Activated naive CD4-positive, alpha-beta T cell treated with anti-CD3 and anti-CD28 coated beads for 36 hours (primary cell): ENCODE data around the gene CYBA. TPM values are rescaled to one million over a fixed set of nuclear protein-coding genes. Genes with fewer than 3 reads are reported as not detected.

Experiments
- CTCF ChIA-PET: fragments of 350-600 bp; sonication (Branson Sonifier 250); formaldehyde crosslinking; loops from one replicate; lab custom pipeline; 2021; ENCODE audit warnings: antibody characterized with exemption; lab: Charles Lee
- DNase-seq: peaks from one replicate; pipeline ENCODE4 v3.0.0-alpha.2; 2020
- H3K27ac Mint-ChIP-seq: one replicate; pipeline ENCODE4 v1.8.0; 2021; ENCODE audit warnings: mild to moderate bottlenecking, mixed read lengths
- H3K27me3 Mint-ChIP-seq: one replicate; pipeline ENCODE4 v1.8.0; 2021; ENCODE audit warnings: low read depth, mixed read lengths
- H3K36me3 Mint-ChIP-seq: one replicate; pipeline ENCODE4 v1.8.0; 2021; ENCODE audit warnings: low read depth, mixed read lengths
- H3K4me1 Mint-ChIP-seq: one replicate; pipeline ENCODE4 v1.8.0; 2021; ENCODE audit warnings: low read depth, mixed read lengths
- H3K4me3 Mint-ChIP-seq: one replicate; pipeline ENCODE4 v1.8.0; 2021; ENCODE audit warnings: mild to moderate bottlenecking, moderate library complexity, mixed read lengths
- H3K9me3 Mint-ChIP-seq: one replicate; pipeline ENCODE4 v1.8.0; 2021; ENCODE audit warnings: mixed read lengths
- intact Hi-C: fragments of 100-400 bp; cut with micrococcal nuclease; formaldehyde crosslinking; loops from one replicate; pipeline ENCODE4 v1.15.1; 2023
- total RNA-seq, 2 experiments: library from RNA; stranded (reverse); gene quantifications; one replicate each; pipeline ENCODE4 v1.2.3, GENCODE V29; 2021

Gene CYBA
- total RNA-seq, 2 experiments from 2014 or later: 167 to 180 TPM

DNA sequence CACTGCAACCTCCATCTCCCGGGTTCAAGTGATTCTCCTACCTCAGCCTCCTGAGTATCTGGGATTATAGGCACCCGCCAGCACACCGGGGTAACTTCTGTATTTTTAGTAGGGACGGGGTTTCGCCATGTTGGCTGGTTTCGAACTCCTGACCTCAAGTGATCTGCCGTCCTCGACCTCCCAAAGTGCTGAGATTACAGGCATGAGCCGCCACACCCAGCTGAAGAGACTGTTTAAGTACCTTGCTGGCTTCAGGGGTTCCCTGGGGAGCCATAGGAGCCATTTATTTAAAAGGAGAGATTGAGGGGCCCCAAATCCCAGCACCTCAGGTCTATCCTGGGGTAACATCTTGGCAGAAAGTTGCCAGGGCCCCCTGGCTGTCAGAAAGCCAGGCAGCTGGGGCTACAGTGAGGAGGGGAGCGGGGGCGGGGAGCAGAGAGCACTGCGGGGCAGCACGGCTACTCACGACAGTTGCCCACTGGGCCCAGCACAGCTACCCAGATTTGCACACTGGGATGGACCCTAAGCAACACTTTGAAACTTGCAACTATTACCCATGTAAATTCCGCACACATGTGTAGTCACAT is 33.8 kb upstream of the CYBA start:
- Mint-ChIP-seq H3K4me3 (peak overlapping the region; percentile 12), H3K36me3 (no peaks in the 10 kb centered on the region), H3K4me1 (peaks cover 41% of the 10 kb centered on the region), H3K27me3 (no peaks in the 10 kb centered on the region), H3K27ac (no peak overlapping the region), H3K9me3 (no peaks in the 10 kb centered on the region)
- DNase-seq: no peak
- CTCF ChIA-PET: interaction anchor here (1.0 to 1.7 kb wide), 4 partner anchors 9 to 99 kb away, joined by 3 to 8 read pairs (median 6); no protein-coding TSS in a partner anchor
- intact Hi-C loops: loop anchor here (1.0 to 5.0 kb wide), 3 partner anchors 33 to 118 kb away; partner anchors contain the start of genes CDT1, CYBA and ZC3H18

DNA sequence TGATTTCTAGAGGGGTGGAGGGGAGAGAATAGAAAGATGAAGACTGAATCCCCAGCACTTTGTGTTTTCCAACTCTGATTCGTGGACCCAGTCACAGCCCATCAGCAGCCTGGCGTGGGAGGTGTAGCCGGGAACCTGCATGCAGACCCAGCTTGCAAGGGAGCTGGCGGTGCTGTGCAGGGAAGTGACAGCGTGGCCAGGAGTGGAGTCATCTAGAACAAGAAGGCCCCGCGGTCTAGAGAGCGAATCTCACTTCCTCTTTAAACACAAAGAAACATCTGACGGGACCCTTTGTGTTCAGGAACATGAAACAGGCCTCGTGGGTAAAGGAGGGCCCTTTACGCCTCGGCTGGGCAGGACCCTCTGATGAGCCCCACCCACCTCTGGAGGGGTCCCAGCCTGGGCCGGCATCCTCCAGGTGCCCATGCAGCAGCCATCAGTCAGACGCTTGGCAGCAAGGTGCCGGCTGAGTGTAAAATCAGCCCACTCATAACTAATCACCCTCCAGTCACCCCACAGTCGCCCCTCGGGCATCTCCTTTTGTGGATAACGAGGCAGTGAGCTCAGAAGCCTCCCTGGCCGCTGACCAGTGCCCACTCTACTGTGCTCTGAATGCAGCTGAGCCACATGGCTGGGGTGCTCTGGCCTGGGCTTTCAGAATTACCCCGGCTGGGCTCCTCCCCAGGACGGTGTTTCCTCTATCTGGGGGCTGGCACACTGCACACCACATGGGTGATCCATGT is 31.0 kb upstream of the CYBA start:
- CTCF ChIA-PET: interaction anchor here (0.5 to 2.3 kb wide), 6 partner anchors 12 to 113 kb away, joined by 3 to 10 read pairs (median 4); no protein-coding TSS in a partner anchor
- no peaks in the 10 kb centered on the region for H3K27me3 Mint-ChIP-seq
- intact Hi-C loops: loop anchor here (1.0 to 5.0 kb wide), 4 partner anchors 19 to 120 kb away; partner anchors contain the start of genes CDT1 and MVD
- peak; percentile 92 for DNase-seq
- H3K27ac Mint-ChIP-seq: peak overlapping the region; percentile 87
- no peaks in the 10 kb centered on the region for H3K36me3 Mint-ChIP-seq
- H3K4me1 Mint-ChIP-seq: peaks cover 34% of the 10 kb centered on the region
- no peaks in the 10 kb centered on the region for H3K9me3 Mint-ChIP-seq
- peak overlapping the region; percentile 66 for H3K4me3 Mint-ChIP-seq

DNA sequence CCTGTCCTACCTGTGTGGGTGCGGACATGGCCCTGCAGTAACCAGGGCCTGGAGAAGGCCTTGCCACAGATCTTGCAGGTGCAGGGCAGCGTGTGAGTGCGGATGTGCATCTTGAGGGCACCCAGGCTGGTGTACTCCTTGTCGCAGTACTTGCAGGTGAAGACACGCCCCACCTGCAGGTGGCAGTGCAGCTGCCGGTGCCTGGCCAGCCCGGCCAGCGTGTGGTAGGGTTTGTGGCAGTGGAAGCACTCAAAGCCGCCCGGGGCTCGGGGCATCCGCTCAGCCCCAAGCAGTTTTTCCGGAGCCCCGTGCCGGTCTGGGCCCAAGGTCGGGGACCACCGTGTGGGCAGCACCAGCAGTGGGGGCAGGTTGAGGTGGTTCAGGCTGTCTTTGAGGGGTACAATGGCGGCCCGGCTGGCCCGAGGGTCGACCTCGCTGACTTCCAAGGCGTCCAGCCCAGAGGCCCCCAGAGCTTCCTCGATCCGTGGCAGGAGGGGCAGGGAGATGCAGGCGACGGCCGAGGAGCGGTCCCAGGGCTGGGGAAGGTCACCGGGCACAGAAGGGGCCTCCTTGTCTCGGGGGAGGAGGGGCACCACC is 30.3 kb upstream of the CYBA start:
- CTCF ChIA-PET: interaction anchor here (1.0 to 2.3 kb wide), 5 partner anchors 11 to 99 kb away, joined by 4 to 10 read pairs (median 5); no protein-coding TSS in a partner anchor
- H3K4me1 Mint-ChIP-seq: peaks cover 34% of the 10 kb centered on the region
- peak overlapping the region; percentile 66 for H3K4me3 Mint-ChIP-seq
- intact Hi-C loops: loop anchor here (1.0 to 5.0 kb wide), 3 partner anchors 18 to 121 kb away; partner anchors contain the start of genes CDT1 and MVD
- H3K9me3 Mint-ChIP-seq: no peaks in the 10 kb centered on the region
- DNase-seq: peak; percentile 69
- no peaks in the 10 kb centered on the region for H3K27me3 Mint-ChIP-seq
- H3K36me3 Mint-ChIP-seq: no peaks in the 10 kb centered on the region
- peak overlapping the region; percentile 87 for H3K27ac Mint-ChIP-seq

DNA sequence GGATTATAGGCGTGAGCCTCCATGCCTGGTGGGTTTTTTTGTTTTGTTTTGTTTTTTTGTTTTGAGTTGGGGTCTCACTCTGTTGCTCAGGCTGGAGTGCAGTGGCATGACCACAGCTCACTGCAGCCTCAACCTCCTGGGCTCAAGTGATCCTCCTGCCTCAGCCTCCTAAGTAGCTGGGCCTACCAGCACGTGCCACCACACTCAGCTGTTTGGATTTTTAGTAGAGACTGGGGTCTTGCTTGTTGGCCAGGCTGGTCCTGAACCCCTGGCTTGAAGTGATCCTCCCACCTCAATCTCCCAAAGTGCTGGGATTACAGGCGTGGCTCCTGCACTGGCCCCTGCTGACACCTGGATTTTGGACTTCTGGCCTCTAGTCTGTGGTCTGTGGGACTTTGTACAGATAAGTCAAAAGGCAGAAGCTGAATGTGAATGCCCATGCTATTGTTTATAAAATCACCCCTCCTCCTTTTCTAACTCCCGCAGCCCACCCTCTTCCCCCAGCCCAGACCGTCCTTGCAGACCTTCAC is 29.8 kb upstream of the CYBA start:
- intact Hi-C loops: loop anchor here (1.0 to 5.0 kb wide), 3 partner anchors 17 to 122 kb away; partner anchors contain the start of genes CDT1 and MVD
- CTCF ChIA-PET: interaction anchor here (1.0 to 2.3 kb wide), 4 partner anchors 11 to 100 kb away, joined by 4 to 10 read pairs (median 4); no protein-coding TSS in a partner anchor
- H3K4me1 Mint-ChIP-seq: peaks cover 34% of the 10 kb centered on the region
- peak overlapping the region; percentile 66 for H3K4me3 Mint-ChIP-seq
- DNase-seq: no peak
- no peaks in the 10 kb centered on the region for H3K27me3 Mint-ChIP-seq
- H3K9me3 Mint-ChIP-seq: no peaks in the 10 kb centered on the region
- H3K27ac Mint-ChIP-seq: peak overlapping the region; percentile 87
- H3K36me3 Mint-ChIP-seq: no peaks in the 10 kb centered on the region

DNA sequence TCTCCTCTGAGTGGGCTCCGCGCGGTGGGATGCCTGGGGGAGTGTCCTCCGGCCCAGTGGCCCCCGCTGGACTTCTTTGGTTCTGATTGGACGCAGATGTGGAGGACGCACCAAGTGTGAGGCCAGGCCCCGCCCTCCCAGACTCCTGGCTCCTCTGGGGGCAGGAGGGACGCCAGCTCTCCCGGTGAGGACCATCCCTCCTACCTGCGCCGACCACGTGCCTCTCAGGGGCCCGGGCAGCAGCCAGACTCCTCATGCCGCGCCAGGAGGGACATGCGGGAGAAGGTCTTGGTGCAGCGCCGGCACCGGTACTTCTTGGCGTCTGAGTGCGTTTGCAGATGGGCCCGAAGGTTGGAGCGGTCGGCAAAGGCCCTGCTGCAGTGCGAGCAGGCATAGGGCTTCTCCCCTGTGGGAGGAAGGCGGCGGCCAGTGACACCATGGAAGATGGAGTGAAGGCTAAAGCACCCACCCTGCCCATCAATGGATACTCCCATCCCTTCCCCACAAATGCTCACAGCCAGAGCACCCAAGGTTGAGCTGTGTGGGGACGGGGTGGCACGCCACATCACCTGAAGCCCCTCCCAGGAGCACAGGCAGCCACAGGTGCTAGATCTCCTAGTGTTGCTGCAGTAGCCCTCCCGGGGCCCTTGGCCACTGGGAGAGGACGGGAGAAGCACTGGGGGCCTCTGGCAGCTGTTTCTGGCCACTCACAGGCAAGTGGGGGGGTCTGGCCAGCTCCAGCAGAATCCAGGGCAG is 27.5 kb upstream of the CYBA start:
- CTCF ChIA-PET: no interaction called here
- Mint-ChIP-seq H3K27ac (no peak overlapping the region), H3K36me3 (no peaks in the 10 kb centered on the region), H3K27me3 (no peaks in the 10 kb centered on the region), H3K4me1 (peaks cover 18% of the 10 kb centered on the region), H3K4me3 (no peak overlapping the region), H3K9me3 (no peaks in the 10 kb centered on the region)
- DNase-seq: no peak
- intact Hi-C loops: no loop called here

DNA sequence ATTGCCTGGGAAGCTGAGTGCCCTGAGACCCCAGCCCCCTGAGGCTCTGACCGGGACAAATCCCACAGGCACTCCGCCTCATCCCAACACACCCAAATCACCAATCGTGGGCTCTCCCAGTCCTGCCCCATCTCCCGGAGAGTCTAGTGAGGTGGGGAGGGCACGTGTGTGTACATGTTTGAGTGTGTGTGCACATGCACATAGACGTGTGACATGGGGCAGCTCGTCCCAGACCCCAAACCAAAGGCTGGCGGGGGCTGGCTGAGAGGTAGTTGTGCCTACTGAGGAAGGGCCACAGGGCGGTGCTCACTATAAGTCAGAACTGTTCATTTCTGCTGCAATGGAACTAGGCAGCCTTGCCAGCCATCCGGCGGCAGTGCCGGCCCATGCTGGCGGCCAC is 26.9 kb upstream of the CYBA start:
- Mint-ChIP-seq H3K27ac (no peak overlapping the region), H3K9me3 (no peaks in the 10 kb centered on the region), H3K27me3 (no peaks in the 10 kb centered on the region), H3K4me1 (peaks cover 18% of the 10 kb centered on the region), H3K36me3 (no peaks in the 10 kb centered on the region), H3K4me3 (no peak overlapping the region)
- CTCF ChIA-PET: no interaction called here
- intact Hi-C loops: no loop called here
- no peak for DNase-seq

DNA sequence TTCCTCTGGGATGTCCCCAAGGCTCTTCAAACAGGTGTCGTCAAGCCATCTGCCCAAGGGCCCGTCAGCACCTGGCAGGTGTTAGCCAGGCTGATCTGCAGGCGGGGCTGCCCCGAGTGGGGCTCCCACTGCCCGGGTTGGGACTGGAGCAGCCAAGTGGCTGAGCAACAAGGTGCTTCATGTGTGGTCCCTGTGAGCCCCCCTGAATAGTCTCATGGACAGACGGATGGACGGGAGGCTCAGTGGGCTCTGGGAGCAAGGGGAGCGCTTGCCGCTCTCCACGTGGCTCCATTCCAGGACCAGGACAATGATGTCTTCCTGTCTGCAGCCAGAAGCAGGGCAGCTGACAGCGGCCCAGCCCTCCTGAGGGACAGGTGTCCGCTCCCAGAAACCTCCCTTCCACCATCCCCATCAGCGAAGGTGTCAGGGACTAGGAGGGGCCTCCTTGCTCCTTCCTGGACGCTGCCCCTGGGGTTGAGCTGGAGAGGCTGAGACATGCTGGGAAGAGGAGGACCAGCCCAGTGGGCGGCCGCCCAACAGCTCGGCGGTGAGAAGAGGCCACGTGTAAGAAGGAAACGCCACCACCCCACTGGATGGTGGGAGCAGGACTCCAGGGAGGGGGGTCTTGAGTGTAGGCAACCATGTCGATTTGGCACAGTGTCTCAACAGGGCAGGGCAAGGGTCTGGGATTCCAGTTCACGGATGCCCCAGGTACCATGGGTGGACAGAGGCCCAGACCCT is 25.8 kb upstream of the CYBA start:
- CTCF ChIA-PET: no interaction called here
- H3K27me3 Mint-ChIP-seq: no peaks in the 10 kb centered on the region

DNA sequence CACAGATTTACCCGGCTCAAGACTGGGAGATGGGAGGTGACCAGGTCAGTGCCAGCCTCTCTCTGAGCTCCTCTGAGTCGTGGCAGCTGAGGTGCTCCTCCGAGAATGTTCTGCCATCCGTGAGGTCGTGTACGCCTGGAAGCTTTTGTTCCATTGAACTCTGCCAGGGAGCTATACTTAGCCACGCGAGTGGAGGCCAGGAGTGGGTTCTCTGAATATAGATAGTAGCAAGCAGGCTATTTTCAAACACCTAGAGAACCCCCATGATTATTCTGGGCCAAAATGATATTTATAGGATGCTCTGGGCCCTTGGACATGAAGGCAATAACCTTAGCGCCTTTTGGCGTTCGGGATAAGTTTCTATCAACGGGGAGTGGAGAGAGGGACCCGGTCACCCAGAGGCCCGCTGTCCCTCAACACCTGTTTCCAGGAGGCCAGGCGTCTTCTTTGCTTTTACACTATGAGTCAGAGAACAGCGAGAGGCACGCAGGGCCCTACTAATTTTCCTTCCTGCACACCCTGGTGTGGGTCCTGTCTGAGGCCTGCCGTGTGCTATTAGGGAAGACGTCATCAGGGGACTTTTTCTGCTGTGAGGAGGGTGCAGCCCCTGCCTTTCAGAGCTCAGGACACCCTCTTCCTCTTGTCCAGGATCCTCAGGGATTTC is 23.0 kb upstream of the CYBA start:
- no peaks in the 10 kb centered on the region for H3K9me3 Mint-ChIP-seq
- no peak overlapping the region for H3K27ac Mint-ChIP-seq
- intact Hi-C loops: no loop called here
- no peak for DNase-seq
- no peaks in the 10 kb centered on the region for H3K36me3 Mint-ChIP-seq
- H3K27me3 Mint-ChIP-seq: no peaks in the 10 kb centered on the region
- no peak overlapping the region for H3K4me3 Mint-ChIP-seq
- no peaks in the 10 kb centered on the region for H3K4me1 Mint-ChIP-seq
- CTCF ChIA-PET: interaction anchor here (0.6 to 2.1 kb wide), 2 partner anchors 10 to 11 kb away, joined by 3 to 8 read pairs; no protein-coding TSS in a partner anchor

More for the DNA sequence above, 25.8 kb upstream of the CYBA start:
- no peak for DNase-seq
- Mint-ChIP-seq H3K27ac (no peak overlapping the region), H3K4me3 (no peak overlapping the region), H3K9me3 (no peaks in the 10 kb centered on the region), H3K36me3 (no peaks in the 10 kb centered on the region), H3K4me1 (peaks cover 10% of the 10 kb centered on the region)
- intact Hi-C loops: no loop called here

DNA sequence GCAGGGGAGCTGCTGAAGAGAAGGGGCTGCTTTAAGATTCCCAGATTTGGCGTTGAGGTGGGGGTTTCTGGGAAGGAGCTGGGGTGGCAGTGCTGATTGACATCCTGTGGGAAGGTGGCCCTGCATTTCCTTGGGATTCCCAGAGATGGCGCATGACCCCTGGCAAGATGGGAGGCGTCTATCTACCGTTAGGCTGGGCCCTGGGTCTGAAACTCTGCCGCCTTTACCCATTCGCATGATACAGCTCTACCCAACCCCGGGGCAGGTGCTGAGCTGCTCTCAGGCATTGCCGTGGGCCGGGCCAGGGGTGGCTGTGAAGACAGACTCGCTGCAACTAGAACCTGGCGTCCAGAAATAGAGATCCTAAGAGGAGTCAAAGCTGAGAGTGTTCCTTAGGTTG is 21.9 kb upstream of the CYBA start:
- intact Hi-C loops: no loop called here
- H3K4me3 Mint-ChIP-seq: no peak overlapping the region
- peaks cover 2% of the 10 kb centered on the region for H3K36me3 Mint-ChIP-seq
- CTCF ChIA-PET: interaction anchor here (1.1 to 2.1 kb wide), 2 partner anchors 12 to 32 kb away, joined by 3 to 8 read pairs; no protein-coding TSS in a partner anchor
- no peaks in the 10 kb centered on the region for H3K4me1 Mint-ChIP-seq
- DNase-seq: no peak
- H3K9me3 Mint-ChIP-seq: no peaks in the 10 kb centered on the region
- no peak overlapping the region for H3K27ac Mint-ChIP-seq
- H3K27me3 Mint-ChIP-seq: no peaks in the 10 kb centered on the region

DNA sequence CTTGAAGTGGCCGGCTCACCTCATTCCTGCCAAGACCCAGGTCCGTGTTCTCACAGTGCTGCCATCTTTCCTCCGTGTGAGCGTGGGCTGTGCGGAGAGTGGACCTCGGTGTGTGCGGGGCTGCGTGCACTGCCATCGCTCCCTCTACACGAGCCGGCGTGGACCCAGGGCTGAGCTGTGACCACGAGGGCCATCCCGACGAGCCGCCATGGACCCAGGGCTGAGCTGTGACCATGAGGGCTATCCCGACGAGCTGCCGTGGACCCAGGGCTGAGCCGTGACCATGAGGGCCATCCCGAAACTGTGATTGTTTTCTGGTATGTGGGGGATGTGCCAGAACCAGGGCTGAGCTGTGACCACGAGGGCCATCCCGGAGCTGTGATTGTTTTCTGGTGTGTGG is 21.0 kb upstream of the CYBA start:
- no peak for DNase-seq
- H3K4me3 Mint-ChIP-seq: no peak overlapping the region
- intact Hi-C loops: no loop called here
- peaks cover 2% of the 10 kb centered on the region for H3K36me3 Mint-ChIP-seq
- CTCF ChIA-PET: interaction anchor here (0.6 to 2.1 kb wide), 2 partner anchors 13 to 179 kb away, joined by 3 to 8 read pairs; no protein-coding TSS in a partner anchor
- no peak overlapping the region for H3K27ac Mint-ChIP-seq
- no peaks in the 10 kb centered on the region for H3K9me3 Mint-ChIP-seq
- H3K27me3 Mint-ChIP-seq: no peaks in the 10 kb centered on the region
- H3K4me1 Mint-ChIP-seq: no peaks in the 10 kb centered on the region
